GM12878 (cell line): ENCODE data around the gene USP5. TPM values are rescaled to one million over a fixed set of nuclear protein-coding genes. Genes with fewer than 3 reads are reported as not detected.

Experiments used
- ATAC-seq: fragments of 200-7000 bp; cut with Tn5 transposase; 3 replicates; pipeline ENCODE4 v1.9.1; 2020; ENCODE audit warnings: mild to moderate bottlenecking, moderate library complexity
- BruUV-seq: library from RNA; stranded (reverse); fragments of 400-500 nt; replicated peaks from 2 replicates; lab custom pipeline; 2021; lab: Mats Ljungman, UMichigan
- CTCF ChIA-PET: fragments of 300-600 bp; sonication (Branson Sonifier 250); formaldehyde crosslinking; extraction: SDS; loops from one replicate; lab custom pipeline; 2021; ENCODE audit warnings: inconsistent platforms; lab: Yijun Ruan, JAX
- POLR2A ChIA-PET: fragments of 350-600 bp; formaldehyde crosslinking; extraction: SDS; loops from one replicate; lab custom pipeline; 2021; ENCODE audit warnings: inconsistent platforms; lab: Charles Lee
- RAD21 ChIA-PET: fragments of 300-600 bp; sonication (Branson Sonifier 250); formaldehyde crosslinking; loops from one replicate; lab custom pipeline; 2023; ENCODE audit warnings: antibody characterized with exemption; ENCODE audit not compliant: unreplicated experiment; lab: Charles Lee
- SMC1A ChIA-PET: fragments of 300-600 bp; sonication (Branson Sonifier 250); formaldehyde crosslinking; loops from one replicate; lab custom pipeline; 2023; ENCODE audit not compliant: unreplicated experiment, uncharacterized antibody; lab: Charles Lee
- DNase-seq: peaks from one replicate; pipeline ENCODE4 v3.0.0-alpha.2; 2011; ENCODE audit warnings: low read depth, low spot score
- FAIRE-seq: peaks from 3 replicates; lab custom pipeline; 2011; peaks lifted over from hg19 to GRCh38; lab: Jason Lieb, UNC
- H2AFZ ChIP-seq: 2 replicates; pipeline ENCODE4 v1.6.0; 2011; ENCODE audit warnings: low read depth, low read length, control low read depth; ENCODE audit not compliant: control insufficient read depth
- H3K27ac ChIP-seq: 2 replicates; pipeline ENCODE4 v1.5.1; 2011; ENCODE audit warnings: control low read depth; ENCODE audit not compliant: control insufficient read depth, insufficient read depth
- H3K27me3 ChIP-seq, 2 experiments: replicated peaks in 1 of 2; 2 replicates each; pipeline versions ENCODE4 v1.6.0 to v1.6.1; 2011; ENCODE audit warnings: low read length in 1 of 2; ENCODE audit not compliant: control insufficient read depth in 2 of 2, insufficient read depth in 2 of 2
- H3K36me3 ChIP-seq, 2 experiments: 2 replicates each; pipeline ENCODE4 v1.5.1; 2011; ENCODE audit warnings: low read length in 1 of 2; ENCODE audit not compliant: control insufficient read depth in 2 of 2, insufficient read depth in 2 of 2
- H3K4me1 ChIP-seq: 2 replicates; pipeline ENCODE4 v1.6.1; 2011; ENCODE audit warnings: mild to moderate bottlenecking, low read length, moderate library complexity, mixed read lengths; ENCODE audit not compliant: control insufficient read depth, insufficient read depth
- H3K4me2 ChIP-seq: 2 replicates; pipeline ENCODE4 v1.6.0; 2011; ENCODE audit warnings: control low read depth; ENCODE audit not compliant: control insufficient read depth, insufficient read depth
- H3K4me3 ChIP-seq: fragments of 200-600 bp; sonication (generic); 2 replicates; pipeline ENCODE4 v1.5.1; 2016
- H3K79me2 ChIP-seq: 2 replicates; pipeline ENCODE4 v1.6.0; 2011; ENCODE audit warnings: low read length; ENCODE audit not compliant: control insufficient read depth, insufficient read depth
- H3K9ac ChIP-seq: 2 replicates; pipeline ENCODE4 v1.8.0; 2011; ENCODE audit warnings: low read length, control low read depth, mixed read lengths; ENCODE audit not compliant: control insufficient read depth, insufficient read depth
- H3K9me3 ChIP-seq: replicated peaks from 3 replicates; pipeline ENCODE4 v1.5.1; 2011; ENCODE audit warnings: mild to moderate bottlenecking, low read length; ENCODE audit not compliant: control insufficient read depth, insufficient read depth
- H4K20me1 ChIP-seq: 2 replicates; pipeline ENCODE4 v1.6.0; 2011; ENCODE audit not compliant: control insufficient read depth, insufficient read depth
- BCL11A ChIP-seq: IDR thresholded peaks from 2 replicates; pipeline ENCODE4 v1.6.1; 2011; ENCODE audit warnings: low read depth, low read length
- CHD4 ChIP-seq: fragments of 200-600 bp; sonication (generic); IDR thresholded peaks from 2 replicates; pipeline ENCODE4 v1.6.1; 2016; ENCODE audit warnings: mild to moderate bottlenecking
- CREM ChIP-seq: IDR thresholded peaks from 2 replicates; pipeline ENCODE4 v1.6.1; 2014; ENCODE audit warnings: antibody characterized with exemption, low read depth
- EP300 ChIP-seq, 2 experiments: fragments of 150-350 bp in 1 of 2; IDR thresholded peaks; 2 replicates each; pipeline ENCODE4 v1.6.1; 2011 to 2012; ENCODE audit warnings: low read depth in 2 of 2, low read length in 2 of 2, borderline replicate concordance in 1 of 2, improper control_type of control experiment in 1 of 2, inconsistent platforms in 1 of 2; ENCODE audit not compliant: control insufficient read depth in 1 of 2
- EZH2 ChIP-seq: IDR thresholded peaks from 2 replicates; pipeline ENCODE4 v1.6.1; 2012; ENCODE audit warnings: low read depth, mild to moderate bottlenecking, control low read depth, inconsistent platforms, low read length, borderline replicate concordance; ENCODE audit not compliant: control insufficient read depth
- IKZF2 ChIP-seq, 2 experiments: fragments of 450-650 bp; IDR thresholded peaks; 2 replicates each; pipeline ENCODE4 v1.6.1; 2017; ENCODE audit warnings: mild to moderate bottlenecking in 2 of 2, moderate library complexity in 2 of 2
- POLR2AphosphoS5 ChIP-seq: IDR thresholded peaks from 2 replicates; pipeline ENCODE4 v1.6.1; 2011; ENCODE audit warnings: mild to moderate bottlenecking, low read length, inconsistent platforms
- TCF7 ChIP-seq: IDR thresholded peaks from 2 replicates; pipeline ENCODE4 v1.6.1; 2014; ENCODE audit warnings: antibody characterized with exemption, borderline replicate concordance
- ZNF207 ChIP-seq: fragments of 450-650 bp; IDR thresholded peaks from 2 replicates; pipeline ENCODE4 v1.6.1; 2014; ENCODE audit warnings: antibody characterized with exemption, mild to moderate bottlenecking, borderline replicate concordance
- WGBS: methylation state at CpG from one replicate; pipeline ENCODE4 v1.1.6; 2016; ENCODE audit warnings: low lambda C conversion rate; ENCODE audit not compliant: insufficient replicate concordance, insufficient coverage; ENCODE audit errors: missing lambda C conversion rate; 5-methylcytosine and 5-hydroxymethylcytosine counted together
- in situ Hi-C: fragments of 300-500 bp; cut with MboI; formaldehyde crosslinking; loops from 9 replicates; pipeline ENCODE4 v1.14.3; 2018; ENCODE audit warnings: mixed read lengths
- intact Hi-C: fragments of 100-400 bp; cut with micrococcal nuclease; formaldehyde crosslinking; loops from one replicate; pipeline ENCODE4 v1.14.2; 2022; ENCODE audit not compliant: unreplicated experiment
- polyA plus RNA-seq, 11 experiments: library from polyadenylated mRNA; depleted of rRNA in 4 of 11; unstranded in 6 of 11; stranded (reverse) in 5 of 11; fragments of >200 nt; fragmentation: Nextera tagmentation in 4 of 11; fragmentation: Illumina TruSeq in 1 of 11; extraction: Ambion mirVana in 4 of 11; extraction: Trizol in 1 of 11; gene quantifications; 1 replicate in 1 of 11; 2 replicates in 10 of 11; pipeline versions ENCODE4 v1.2.1 to v1.2.3, GENCODE V29; 2011 to 2016; ENCODE audit warnings: inconsistent platforms in 2 of 11, missing spikeins in 2 of 11, low read depth in 1 of 11
- total RNA-seq, 4 experiments: library from RNA; depleted of rRNA in 3 of 4; stranded (reverse); fragments of >200 nt in 3 of 4; fragmentation: Illumina TruSeq in 1 of 4; extraction: Trizol in 1 of 4; gene quantifications; 2 replicates each; pipeline versions ENCODE4 v1.2.1 to v1.2.3, GENCODE V29; 2013 to 2021
- TF ChIP-seq, protein P1 (sequence below): fragments of 150-350 bp; IDR thresholded peaks from 2 replicates; pipeline ENCODE4 v1.6.1; 2016; ENCODE audit warnings: low read depth, low read length
- TF ChIP-seq, protein P2 (sequence below): IDR thresholded peaks from 2 replicates; pipeline ENCODE4 v1.6.1; 2011; ENCODE audit warnings: mild to moderate bottlenecking, low read depth, low read length, moderate library complexity; ENCODE audit not compliant: insufficient replicate concordance
- TF ChIP-seq, protein P3 (sequence below), 3 experiments: IDR thresholded peaks in 2 of 3; conservative IDR thresholded peaks in 1 of 3; 2 replicates each; pipeline ENCODE4 v1.5.1; 2011; ENCODE audit warnings: low read depth in 3 of 3, low read length in 3 of 3, mild to moderate bottlenecking in 3 of 3, control low read depth in 2 of 3, moderate library complexity in 2 of 3, inconsistent platforms in 1 of 3, mixed read lengths in 1 of 3; ENCODE audit not compliant: control insufficient read depth in 2 of 3, insufficient read depth in 1 of 3; ENCODE audit errors: extremely low read depth in 1 of 3
- TF ChIP-seq, protein P4 (sequence below): IDR thresholded peaks from 2 replicates; pipeline ENCODE4 v1.6.1; 2011; ENCODE audit warnings: low read depth, mild to moderate bottlenecking, low read length, moderate library complexity, borderline replicate concordance; ENCODE audit errors: extremely low read depth

The USP5 gene
- total and polyA plus RNA-seq, 10 of the 15 experiments (the other 5 are each of a cell fraction or from before 2014, with no cell fraction given): 2.5 to 124 (median 74.6) TPM

DNA sequence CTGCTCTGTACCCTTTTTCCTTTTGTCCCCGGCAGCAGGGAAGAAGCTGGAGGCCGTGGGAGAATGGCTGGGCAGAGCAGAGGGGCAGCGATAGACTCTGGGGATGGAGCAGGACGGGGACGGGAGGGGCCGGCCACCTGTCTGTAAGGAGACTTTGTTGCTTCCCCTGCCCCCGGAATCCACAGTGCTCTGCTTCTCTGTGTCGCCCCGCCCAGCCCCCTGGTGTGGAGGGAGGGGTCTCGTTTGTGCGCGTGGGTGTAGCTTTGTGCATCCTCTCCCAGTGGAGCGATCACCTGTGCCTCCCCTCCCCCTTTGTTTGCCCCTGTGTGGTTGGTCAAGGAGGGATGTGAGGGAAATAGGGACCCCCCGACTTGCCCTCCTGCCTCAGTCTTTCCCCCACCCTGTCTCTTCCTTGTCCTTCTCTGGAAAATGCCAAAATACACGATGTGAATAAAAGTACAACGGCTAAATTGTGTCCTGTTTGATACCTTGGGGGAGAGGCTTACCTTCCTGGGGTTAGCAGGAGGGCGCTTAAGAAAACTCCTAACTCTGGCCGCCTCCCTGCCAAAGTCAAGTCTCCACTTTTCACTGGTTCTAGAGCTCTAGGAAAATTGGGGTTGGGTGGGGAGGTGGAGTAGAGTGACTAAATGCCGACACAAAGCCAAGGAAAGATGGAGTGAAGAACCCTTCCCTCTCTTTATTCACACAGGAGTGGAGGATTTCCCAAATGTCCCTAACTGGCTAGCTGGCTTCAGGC, 14.4 kb downstream of the USP5 start:
- Histone ChIP-seq H3K4me2 (peak overlapping the region; percentile 98), H2AFZ (0 out of 2 replicates have a peak overlapping the region, but pooled peaks have one; percentile 87), H3K27me3 (no peaks in the 10 kb centered on the region), H3K9ac (peak overlapping the region; percentile 72; the same call in 1 of the 2 replicates), H3K4me3 (peak overlapping the region; percentile 100; the same call in 1 of the 2 replicates), H3K36me3 (peaks cover 27 to 35% of the 10 kb centered on the region in 2 experiments), H3K4me1 (peaks cover 25% of the 10 kb centered on the region), H3K79me2 (peaks cover 33% of the 10 kb centered on the region), H3K27ac (no peak overlapping the region), H4K20me1 (peaks cover 15% of the 10 kb centered on the region), H3K9me3 (no peaks in the 10 kb centered on the region)
- in situ Hi-C loops (no loop called here), intact Hi-C loops (no loop called here)
- ChIA-PET SMC1A (interaction anchor here (1.3 to 5.3 kb wide), 2 partner anchors 13 to 25 kb away, joined by 4 to 42 read pairs; partner anchors contain the start of genes CDCA3 and USP5), CTCF (interaction anchor here (0.5 to 9.5 kb wide), 6 partner anchors 9 to 328 kb away, joined by 3 to 173 read pairs (median 13); partner anchors contain the start of genes CDCA3 and USP5), RAD21 (interaction anchor here (0.6 to 5.6 kb wide), 5 partner anchors 14 to 243 kb away, joined by 3 to 42 read pairs (median 4); partner anchors contain the start of genes C1RL, CDCA3 and USP5), POLR2A (interaction anchor here (1.1 to 5.7 kb wide), 6 partner anchors 14 to 142 kb away, joined by 3 to 84 read pairs (median 6); partner anchors contain the start of genes C12orf57, CDCA3, COPS7A and MLF2)
- BruUV-seq: no TSS peak
- no peak for ATAC-seq
- DNase-seq: no peak
- no peak for FAIRE-seq
- 78% methylated on average over 19 of the region's 19 CpGs for WGBS
- TF ChIP-seq EP300 (IDR thresholded peaks at IDR 0.05; ENCODE audit: borderline replicate concordance in 1 of 2, control insufficient read depth in 1 of 2, low read depth in 2 of 2, low read length in 2 of 2) (no peak), CREM (no peak), IKZF2 (IDR thresholded peaks at IDR 0.05) (no peak), CHD4 (no peak), BCL11A (no peak), EZH2 (no peak), POLR2AphosphoS5 (no peak), ZNF207 (no peak), TCF7 (no peak)
- TF ChIP-seq, protein P1, sequence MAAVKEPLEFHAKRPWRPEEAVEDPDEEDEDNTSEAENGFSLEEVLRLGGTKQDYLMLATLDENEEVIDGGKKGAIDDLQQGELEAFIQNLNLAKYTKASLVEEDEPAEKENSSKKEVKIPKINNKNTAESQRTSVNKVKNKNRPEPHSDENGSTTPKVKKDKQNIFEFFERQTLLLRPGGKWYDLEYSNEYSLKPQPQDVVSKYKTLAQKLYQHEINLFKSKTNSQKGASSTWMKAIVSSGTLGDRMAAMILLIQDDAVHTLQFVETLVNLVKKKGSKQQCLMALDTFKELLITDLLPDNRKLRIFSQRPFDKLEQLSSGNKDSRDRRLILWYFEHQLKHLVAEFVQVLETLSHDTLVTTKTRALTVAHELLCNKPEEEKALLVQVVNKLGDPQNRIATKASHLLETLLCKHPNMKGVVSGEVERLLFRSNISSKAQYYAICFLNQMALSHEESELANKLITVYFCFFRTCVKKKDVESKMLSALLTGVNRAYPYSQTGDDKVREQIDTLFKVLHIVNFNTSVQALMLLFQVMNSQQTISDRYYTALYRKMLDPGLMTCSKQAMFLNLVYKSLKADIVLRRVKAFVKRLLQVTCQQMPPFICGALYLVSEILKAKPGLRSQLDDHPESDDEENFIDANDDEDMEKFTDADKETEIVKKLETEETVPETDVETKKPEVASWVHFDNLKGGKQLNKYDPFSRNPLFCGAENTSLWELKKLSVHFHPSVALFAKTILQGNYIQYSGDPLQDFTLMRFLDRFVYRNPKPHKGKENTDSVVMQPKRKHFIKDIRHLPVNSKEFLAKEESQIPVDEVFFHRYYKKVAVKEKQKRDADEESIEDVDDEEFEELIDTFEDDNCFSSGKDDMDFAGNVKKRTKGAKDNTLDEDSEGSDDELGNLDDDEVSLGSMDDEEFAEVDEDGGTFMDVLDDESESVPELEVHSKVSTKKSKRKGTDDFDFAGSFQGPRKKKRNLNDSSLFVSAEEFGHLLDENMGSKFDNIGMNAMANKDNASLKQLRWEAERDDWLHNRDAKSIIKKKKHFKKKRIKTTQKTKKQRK: no peak
- TF ChIP-seq, protein P2, sequence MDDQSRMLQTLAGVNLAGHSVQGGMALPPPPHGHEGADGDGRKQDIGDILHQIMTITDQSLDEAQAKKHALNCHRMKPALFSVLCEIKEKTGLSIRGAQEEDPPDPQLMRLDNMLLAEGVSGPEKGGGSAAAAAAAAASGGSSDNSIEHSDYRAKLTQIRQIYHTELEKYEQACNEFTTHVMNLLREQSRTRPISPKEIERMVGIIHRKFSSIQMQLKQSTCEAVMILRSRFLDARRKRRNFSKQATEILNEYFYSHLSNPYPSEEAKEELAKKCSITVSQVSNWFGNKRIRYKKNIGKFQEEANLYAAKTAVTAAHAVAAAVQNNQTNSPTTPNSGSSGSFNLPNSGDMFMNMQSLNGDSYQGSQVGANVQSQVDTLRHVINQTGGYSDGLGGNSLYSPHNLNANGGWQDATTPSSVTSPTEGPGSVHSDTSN: no peak
- TF ChIP-seq, protein P3, sequence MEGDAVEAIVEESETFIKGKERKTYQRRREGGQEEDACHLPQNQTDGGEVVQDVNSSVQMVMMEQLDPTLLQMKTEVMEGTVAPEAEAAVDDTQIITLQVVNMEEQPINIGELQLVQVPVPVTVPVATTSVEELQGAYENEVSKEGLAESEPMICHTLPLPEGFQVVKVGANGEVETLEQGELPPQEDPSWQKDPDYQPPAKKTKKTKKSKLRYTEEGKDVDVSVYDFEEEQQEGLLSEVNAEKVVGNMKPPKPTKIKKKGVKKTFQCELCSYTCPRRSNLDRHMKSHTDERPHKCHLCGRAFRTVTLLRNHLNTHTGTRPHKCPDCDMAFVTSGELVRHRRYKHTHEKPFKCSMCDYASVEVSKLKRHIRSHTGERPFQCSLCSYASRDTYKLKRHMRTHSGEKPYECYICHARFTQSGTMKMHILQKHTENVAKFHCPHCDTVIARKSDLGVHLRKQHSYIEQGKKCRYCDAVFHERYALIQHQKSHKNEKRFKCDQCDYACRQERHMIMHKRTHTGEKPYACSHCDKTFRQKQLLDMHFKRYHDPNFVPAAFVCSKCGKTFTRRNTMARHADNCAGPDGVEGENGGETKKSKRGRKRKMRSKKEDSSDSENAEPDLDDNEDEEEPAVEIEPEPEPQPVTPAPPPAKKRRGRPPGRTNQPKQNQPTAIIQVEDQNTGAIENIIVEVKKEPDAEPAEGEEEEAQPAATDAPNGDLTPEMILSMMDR (IDR thresholded peaks at IDR 0.05 in 2 of 3, conservative IDR thresholded peaks at IDR 0.05 in 1 of 3; ENCODE audit: control insufficient read depth in 2 of 3, extremely low read depth in 1 of 3, insufficient read depth in 1 of 3, low read depth in 3 of 3, low read length in 3 of 3): no peak
- TF ChIP-seq, protein P4, sequence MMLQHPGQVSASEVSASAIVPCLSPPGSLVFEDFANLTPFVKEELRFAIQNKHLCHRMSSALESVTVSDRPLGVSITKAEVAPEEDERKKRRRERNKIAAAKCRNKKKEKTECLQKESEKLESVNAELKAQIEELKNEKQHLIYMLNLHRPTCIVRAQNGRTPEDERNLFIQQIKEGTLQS: no peak
